Type B pancreatic cell (in vitro differentiated cells): ENCODE data around the gene FSD1L. TPM values are rescaled to one million over a fixed set of nuclear protein-coding genes. Genes with fewer than 3 reads are reported as not detected.

ENCODE experiments used
- DNase-seq: peaks from one replicate; pipeline ENCODE4 v3.0.0; 2021; ENCODE audit warnings: mixed read lengths; ENCODE audit not compliant: unreplicated experiment; ENCODE audit errors: extremely low spot score
- H3K27ac Mint-ChIP-seq: 2 replicates; pipeline ENCODE4 v1.8.0; 2021; ENCODE audit warnings: mild to moderate bottlenecking, mixed read lengths
- H3K27me3 Mint-ChIP-seq: 2 replicates; pipeline ENCODE4 v1.8.0; 2021; ENCODE audit warnings: mixed read lengths
- H3K36me3 Mint-ChIP-seq: 2 replicates; pipeline ENCODE4 v1.8.0; 2021; ENCODE audit warnings: mixed read lengths
- H3K4me1 Mint-ChIP-seq: one replicate; pipeline ENCODE4 v1.8.0; 2021; ENCODE audit warnings: mixed read lengths; ENCODE audit not compliant: unreplicated experiment
- H3K4me3 Mint-ChIP-seq: 2 replicates; pipeline ENCODE4 v1.8.0; 2021; ENCODE audit warnings: mild to moderate bottlenecking, mixed read lengths
- H3K9me3 Mint-ChIP-seq: 2 replicates; pipeline ENCODE4 v1.8.0; 2021; ENCODE audit warnings: mixed read lengths
- total RNA-seq: library from RNA; stranded (reverse); gene quantifications from 2 replicates; pipeline ENCODE4 v1.2.1, GENCODE V29; 2021; ENCODE audit warnings: low replicate concordance
- TF ChIP-seq, protein P1 (sequence below): fragments of 200-600 bp; sonication (generic); conservative IDR thresholded peaks from 2 replicates; pipeline ENCODE4 v1.5.0; 2021; ENCODE audit warnings: antibody characterized with exemption, mild to moderate bottlenecking

FSD1L gene
- total RNA-seq, 1 donor from 2014 or later, result 11.6 TPM

DNA sequence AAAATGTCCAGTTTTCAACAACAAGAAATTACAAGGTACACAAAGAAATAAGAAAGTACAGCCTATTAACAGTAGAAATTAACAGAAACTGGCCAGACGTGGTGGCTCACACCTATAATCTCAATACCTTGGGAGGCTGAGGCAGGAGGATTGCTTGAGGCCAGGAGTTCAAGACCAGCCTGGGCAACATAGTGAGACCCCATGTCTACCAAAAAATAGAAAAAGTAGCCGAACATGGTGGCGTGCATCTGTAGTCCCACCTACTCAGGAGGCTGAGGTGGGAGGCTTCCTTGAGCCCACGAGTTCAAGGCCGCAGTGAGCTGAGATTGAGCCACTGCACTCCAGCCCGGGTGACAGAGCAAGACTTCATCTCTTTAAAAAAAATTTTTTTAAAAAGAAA, 41.5 kb upstream of the FSD1L start:
- TF ChIP-seq, protein P1, sequence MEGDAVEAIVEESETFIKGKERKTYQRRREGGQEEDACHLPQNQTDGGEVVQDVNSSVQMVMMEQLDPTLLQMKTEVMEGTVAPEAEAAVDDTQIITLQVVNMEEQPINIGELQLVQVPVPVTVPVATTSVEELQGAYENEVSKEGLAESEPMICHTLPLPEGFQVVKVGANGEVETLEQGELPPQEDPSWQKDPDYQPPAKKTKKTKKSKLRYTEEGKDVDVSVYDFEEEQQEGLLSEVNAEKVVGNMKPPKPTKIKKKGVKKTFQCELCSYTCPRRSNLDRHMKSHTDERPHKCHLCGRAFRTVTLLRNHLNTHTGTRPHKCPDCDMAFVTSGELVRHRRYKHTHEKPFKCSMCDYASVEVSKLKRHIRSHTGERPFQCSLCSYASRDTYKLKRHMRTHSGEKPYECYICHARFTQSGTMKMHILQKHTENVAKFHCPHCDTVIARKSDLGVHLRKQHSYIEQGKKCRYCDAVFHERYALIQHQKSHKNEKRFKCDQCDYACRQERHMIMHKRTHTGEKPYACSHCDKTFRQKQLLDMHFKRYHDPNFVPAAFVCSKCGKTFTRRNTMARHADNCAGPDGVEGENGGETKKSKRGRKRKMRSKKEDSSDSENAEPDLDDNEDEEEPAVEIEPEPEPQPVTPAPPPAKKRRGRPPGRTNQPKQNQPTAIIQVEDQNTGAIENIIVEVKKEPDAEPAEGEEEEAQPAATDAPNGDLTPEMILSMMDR, result no peak
- no peak for DNase-seq
- peaks cover 11% of the 10 kb centered on the region for H3K9me3 Mint-ChIP-seq
- H3K4me1 Mint-ChIP-seq, result peaks cover 12% of the 10 kb centered on the region
- no peak overlapping the region for H3K27ac Mint-ChIP-seq
- no peaks in the 10 kb centered on the region for H3K36me3 Mint-ChIP-seq
- H3K27me3 Mint-ChIP-seq, result no peaks in the 10 kb centered on the region
- H3K4me3 Mint-ChIP-seq, result no peak overlapping the region

DNA sequence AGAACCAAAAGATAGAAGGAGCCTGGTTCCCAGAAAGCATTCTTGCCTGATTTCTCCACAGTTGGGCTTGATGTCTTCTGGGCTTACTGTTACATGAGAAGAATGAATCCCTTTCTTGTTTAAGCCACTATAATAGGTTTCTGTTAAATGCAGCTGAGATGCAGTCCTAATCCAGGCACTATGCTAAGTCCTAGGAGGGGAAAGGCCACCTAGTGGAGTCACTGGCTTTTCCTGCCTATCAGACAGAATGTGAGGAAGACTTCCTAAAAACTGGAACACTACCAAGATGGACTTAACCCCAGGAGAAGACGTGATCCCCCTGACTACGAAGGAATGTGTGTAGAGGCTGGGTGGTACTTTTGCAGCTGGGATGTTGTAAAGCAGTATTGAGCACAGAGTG, 34.3 kb upstream of the FSD1L start:
- H3K36me3 Mint-ChIP-seq, result no peaks in the 10 kb centered on the region
- H3K9me3 Mint-ChIP-seq, result peaks cover 4% of the 10 kb centered on the region
- TF ChIP-seq, protein P1, result peak; percentile 65
- H3K4me3 Mint-ChIP-seq, result no peak overlapping the region
- DNase-seq, result no peak
- no peak overlapping the region for H3K27ac Mint-ChIP-seq
- no peaks in the 10 kb centered on the region for H3K27me3 Mint-ChIP-seq
- H3K4me1 Mint-ChIP-seq, result peaks cover 16% of the 10 kb centered on the region

DNA sequence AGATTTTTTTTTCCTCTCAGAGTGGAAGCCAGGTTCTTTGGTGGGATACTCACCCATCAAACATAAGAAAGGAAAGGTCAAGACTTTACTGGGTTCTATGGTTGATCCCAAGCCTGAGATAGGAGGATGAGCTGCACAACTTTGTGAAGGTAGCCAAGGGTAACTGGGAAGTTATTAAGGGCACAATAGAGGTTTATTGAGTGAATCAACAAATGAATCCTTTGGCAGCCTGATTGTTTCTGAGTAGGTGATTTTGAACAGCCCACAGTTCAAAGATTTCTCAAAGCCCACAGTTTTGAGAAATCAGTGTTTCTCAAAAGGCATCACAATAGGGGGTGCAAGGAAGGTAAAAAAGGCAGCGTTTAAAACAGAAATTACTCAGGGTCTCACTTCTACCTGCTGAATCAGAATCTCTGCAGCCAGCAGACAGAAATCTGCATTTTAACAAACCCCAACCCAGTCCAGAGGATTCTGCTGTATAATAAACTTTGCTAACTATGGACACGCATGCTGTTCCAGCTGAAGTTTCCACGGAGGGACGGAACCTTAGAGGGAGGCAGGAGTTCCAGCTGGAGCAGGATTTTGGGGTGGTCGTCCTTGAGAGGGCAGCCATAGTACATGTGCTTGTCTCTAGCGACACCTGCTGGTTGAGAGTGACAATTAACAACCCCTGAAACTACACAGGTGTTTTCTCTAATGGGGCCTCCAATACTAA, 32.7 kb upstream of the FSD1L start:
- Mint-ChIP-seq H3K9me3 (no peaks in the 10 kb centered on the region), H3K4me3 (peak overlapping the region; percentile 65), H3K36me3 (no peaks in the 10 kb centered on the region), H3K27me3 (no peaks in the 10 kb centered on the region), H3K4me1 (peaks cover 16% of the 10 kb centered on the region), H3K27ac (peak overlapping the region; percentile 41)
- DNase-seq, result no peak
- TF ChIP-seq, protein P1, result peak; percentile 95

DNA sequence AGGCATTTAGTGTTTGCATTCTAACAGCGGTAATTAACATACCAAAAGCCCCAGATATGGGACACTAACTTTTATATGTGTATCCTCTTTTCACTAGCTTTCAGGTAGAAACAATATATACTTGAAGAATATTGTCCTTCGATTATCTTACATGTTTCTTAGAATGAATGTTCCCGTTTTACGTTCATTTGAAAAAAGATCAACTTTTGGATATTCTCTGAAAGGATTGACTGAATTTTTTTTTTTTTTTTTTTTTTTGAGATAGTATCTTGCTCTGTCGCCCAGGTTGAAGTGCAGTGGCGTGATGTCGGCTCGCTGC, 32.2 kb upstream of the FSD1L start:
- Mint-ChIP-seq H3K27ac (no peak overlapping the region), H3K9me3 (no peaks in the 10 kb centered on the region), H3K27me3 (no peaks in the 10 kb centered on the region), H3K36me3 (no peaks in the 10 kb centered on the region), H3K4me3 (no peak overlapping the region), H3K4me1 (peaks cover 16% of the 10 kb centered on the region)
- TF ChIP-seq, protein P1, result no peak
- DNase-seq, result no peak

DNA sequence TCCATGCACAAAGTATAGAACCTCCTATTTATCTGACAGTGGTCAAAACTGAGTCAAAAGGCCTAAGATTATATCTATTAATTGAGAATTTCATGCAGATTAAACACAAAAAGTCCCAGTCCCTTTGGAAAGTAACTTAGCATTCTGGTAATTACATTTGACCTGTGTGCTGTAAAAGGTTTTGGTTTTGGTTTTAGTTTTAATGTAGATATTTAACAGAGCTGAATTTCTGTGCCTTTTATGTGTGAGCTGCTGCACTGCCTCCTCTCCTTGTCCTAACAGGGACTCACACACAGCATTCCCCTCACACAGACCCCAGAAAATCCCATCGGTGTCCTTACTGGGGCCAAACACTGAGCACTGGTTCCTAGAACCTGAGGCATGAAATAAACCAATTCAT, 31.0 kb upstream of the FSD1L start:
- Mint-ChIP-seq H3K36me3 (no peaks in the 10 kb centered on the region), H3K27me3 (no peaks in the 10 kb centered on the region), H3K9me3 (no peaks in the 10 kb centered on the region), H3K4me1 (peaks cover 16% of the 10 kb centered on the region), H3K27ac (no peak overlapping the region), H3K4me3 (no peak overlapping the region)
- DNase-seq, result no peak
- TF ChIP-seq, protein P1, result no peak
